OCI-LY1 (cell line): ENCODE data around the gene TRANK1.

Experiments
- EZH2 ChIP-seq: fragments of 200-600 bp; sonication (generic), shearing (Covaris generic); IDR thresholded peaks from 2 replicates; pipeline ENCODE4 v1.8.0; 2017; ENCODE audit warnings: borderline replicate concordance, mixed run types, mild to moderate bottlenecking, antibody characterized with exemption, low read length, moderate library complexity, mixed read lengths
- TF ChIP-seq, protein P1 (sequence below): fragments of 200-600 bp; sonication (generic), shearing (Covaris generic); IDR thresholded peaks from 2 replicates; pipeline ENCODE4 v1.5.1; 2017; ENCODE audit warnings: mild to moderate bottlenecking, antibody characterized with exemption, low read length, moderate library complexity, mixed read lengths

DNA sequence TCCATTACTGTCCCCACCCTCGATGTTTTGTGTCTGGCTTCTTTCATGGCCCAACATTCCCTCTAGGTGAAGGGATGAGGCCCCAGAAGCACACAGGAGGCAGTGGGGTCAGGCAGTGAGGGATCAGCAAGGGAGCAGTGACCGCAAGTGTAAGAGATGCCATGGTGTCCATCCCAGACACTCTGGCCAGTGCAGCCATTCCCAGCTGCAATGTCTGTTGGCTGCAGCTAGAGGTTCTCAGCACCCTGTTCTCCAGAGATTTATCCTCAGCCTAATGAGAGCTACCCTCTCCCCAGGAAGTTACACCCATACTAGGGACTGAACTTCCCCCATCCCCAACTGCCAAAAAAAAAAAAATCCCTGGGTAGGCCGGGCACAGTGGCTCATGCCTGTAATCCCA, 40.2 kb downstream of the TRANK1 start:
- TF ChIP-seq, protein P1, sequence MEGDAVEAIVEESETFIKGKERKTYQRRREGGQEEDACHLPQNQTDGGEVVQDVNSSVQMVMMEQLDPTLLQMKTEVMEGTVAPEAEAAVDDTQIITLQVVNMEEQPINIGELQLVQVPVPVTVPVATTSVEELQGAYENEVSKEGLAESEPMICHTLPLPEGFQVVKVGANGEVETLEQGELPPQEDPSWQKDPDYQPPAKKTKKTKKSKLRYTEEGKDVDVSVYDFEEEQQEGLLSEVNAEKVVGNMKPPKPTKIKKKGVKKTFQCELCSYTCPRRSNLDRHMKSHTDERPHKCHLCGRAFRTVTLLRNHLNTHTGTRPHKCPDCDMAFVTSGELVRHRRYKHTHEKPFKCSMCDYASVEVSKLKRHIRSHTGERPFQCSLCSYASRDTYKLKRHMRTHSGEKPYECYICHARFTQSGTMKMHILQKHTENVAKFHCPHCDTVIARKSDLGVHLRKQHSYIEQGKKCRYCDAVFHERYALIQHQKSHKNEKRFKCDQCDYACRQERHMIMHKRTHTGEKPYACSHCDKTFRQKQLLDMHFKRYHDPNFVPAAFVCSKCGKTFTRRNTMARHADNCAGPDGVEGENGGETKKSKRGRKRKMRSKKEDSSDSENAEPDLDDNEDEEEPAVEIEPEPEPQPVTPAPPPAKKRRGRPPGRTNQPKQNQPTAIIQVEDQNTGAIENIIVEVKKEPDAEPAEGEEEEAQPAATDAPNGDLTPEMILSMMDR: peak; percentile 29; the same call in 1 of the 2 replicates
- no peak for TF ChIP-seq EZH2
